HepG2 (cell line): ENCODE data around the gene NFATC4. TPM values are rescaled to one million over a fixed set of nuclear protein-coding genes. Genes with fewer than 3 reads are reported as not detected.

ENCODE experiments used
- ATAC-seq: fragments of 200-7000 bp; cut with Tn5 transposase; 3 replicates; pipeline ENCODE4 v1.9.1; 2020; ENCODE audit warnings: mild to moderate bottlenecking, moderate library complexity
- BruUV-seq: library from RNA; stranded (reverse); fragments of 400-500 nt; replicated peaks from 2 replicates; lab custom pipeline; 2021; lab: Mats Ljungman, UMichigan
- CTCF ChIA-PET: fragments of 300-600 bp; formaldehyde crosslinking; extraction: SDS; loops from one replicate; lab custom pipeline; 2021; ENCODE audit warnings: low total read pairs, inconsistent platforms, low intra/inter-chr PET ratio; lab: Yijun Ruan, JAX
- POLR2A ChIA-PET: fragments of 350-600 bp; sonication (Branson Sonifier 250); formaldehyde crosslinking; loops from one replicate; lab custom pipeline; 2020; ENCODE audit warnings: antibody characterized with exemption, inconsistent platforms; lab: Yijun Ruan, JAX
- DNase-seq: peaks from one replicate; pipeline ENCODE4 v3.0.0-alpha.2; 2015; ENCODE audit warnings: low spot score
- FAIRE-seq: peaks from 3 replicates; lab custom pipeline; 2011; peaks lifted over from hg19 to GRCh38; lab: Jason Lieb, UNC
- H2AFZ ChIP-seq: one replicate; pipeline ENCODE4 v1.6.1; 2011; ENCODE audit warnings: low read length, inconsistent platforms
- H3K27ac ChIP-seq: fragments of 300-600 bp; 3 replicates; pipeline ENCODE4 v1.8.0; 2011; ENCODE audit warnings: mixed run types, mild to moderate bottlenecking, mixed read lengths, low read length, inconsistent platforms; ENCODE audit not compliant: insufficient read depth; ENCODE audit errors: extremely low read length
- H3K27me3 ChIP-seq, 2 experiments: fragments of 200-600 bp in 1 of 2; 2 replicates in 1 of 2; 3 replicates in 1 of 2; pipeline versions ENCODE4 v1.6.0 to v1.8.0; 2011; ENCODE audit warnings: low read length in 2 of 2, mild to moderate bottlenecking in 2 of 2, moderate library complexity in 2 of 2, inconsistent platforms in 1 of 2; ENCODE audit not compliant: insufficient read depth in 2 of 2, control insufficient read depth in 1 of 2
- H3K36me3 ChIP-seq, 2 experiments: fragments of 200-600 bp in 1 of 2; replicated peaks in 1 of 2; 2 replicates in 1 of 2; 3 replicates in 1 of 2; pipeline versions ENCODE4 v1.5.1 to v1.8.0; 2011; ENCODE audit warnings: low read length in 2 of 2, inconsistent platforms in 1 of 2; ENCODE audit not compliant: insufficient read depth in 2 of 2, control insufficient read depth in 1 of 2
- H3K4me1 ChIP-seq: 2 replicates; pipeline ENCODE4 v1.5.1; 2012; ENCODE audit warnings: low read length, inconsistent platforms; ENCODE audit not compliant: insufficient read depth
- H3K4me2 ChIP-seq: 2 replicates; pipeline ENCODE4 v1.6.0; 2011; ENCODE audit warnings: low read depth, low read length, inconsistent platforms
- H3K4me3 ChIP-seq, 3 experiments: fragments of 200-600 bp in 1 of 3; sonication (generic), shearing (Covaris generic) in 1 of 3; replicated peaks in 1 of 3; 2 replicates each; pipeline ENCODE4 v1.5.1; 2011 to 2016; ENCODE audit warnings: low read length in 3 of 3, inconsistent platforms in 2 of 3, low read depth in 2 of 3, mild to moderate bottlenecking in 2 of 3, control low read depth in 1 of 3, mixed read lengths in 1 of 3; ENCODE audit not compliant: insufficient read depth in 1 of 3
- H3K79me2 ChIP-seq: one replicate; pipeline ENCODE4 v1.6.1; 2011; ENCODE audit warnings: low read length, inconsistent platforms; ENCODE audit not compliant: insufficient read depth
- H3K9ac ChIP-seq: 2 replicates; pipeline ENCODE4 v1.6.0; 2011; ENCODE audit warnings: mild to moderate bottlenecking, low read depth, low read length, inconsistent platforms; ENCODE audit not compliant: insufficient read depth
- H3K9me3 ChIP-seq: 2 replicates; pipeline ENCODE4 v1.5.1; 2012; ENCODE audit warnings: mild to moderate bottlenecking, low read length
- H4K20me1 ChIP-seq: 2 replicates; pipeline ENCODE4 v1.6.0; 2011; ENCODE audit warnings: inconsistent platforms, mild to moderate bottlenecking, low read length, moderate library complexity; ENCODE audit not compliant: insufficient read depth
- ARNTL ChIP-seq: sonication (generic); formaldehyde crosslinking; IDR thresholded peaks from 2 replicates; pipeline ENCODE4 v1.4.0; 2020; ENCODE audit warnings: mild to moderate bottlenecking, missing genetic modification reagents
- KLF11 ChIP-seq: IDR thresholded peaks from 2 replicates; pipeline ENCODE4 v1.6.1; 2016; ENCODE audit warnings: missing compliant biosample characterization
- NFYC ChIP-seq: IDR thresholded peaks from 2 replicates; pipeline ENCODE4 v1.6.1; 2016; ENCODE audit warnings: missing genetic modification reagents, missing compliant biosample characterization
- SP5 ChIP-seq: IDR thresholded peaks from 2 replicates; pipeline ENCODE4 v1.6.1; 2016; ENCODE audit warnings: low read depth, borderline replicate concordance
- ZFX ChIP-seq: sonication (generic); formaldehyde crosslinking; IDR thresholded peaks from 2 replicates; pipeline ENCODE4 v1.4.0; 2020; ENCODE audit warnings: mild to moderate bottlenecking, low read depth, missing genetic modification reagents, moderate library complexity
- ZNF282 ChIP-seq: fragments of 450-650 bp; IDR thresholded peaks from 2 replicates; pipeline ENCODE4 v1.6.1; 2018; ENCODE audit not compliant: partially characterized antibody
- ZNF337 ChIP-seq: sonication (generic); formaldehyde crosslinking; IDR thresholded peaks from 2 replicates; pipeline ENCODE4 v1.5.1; 2020; ENCODE audit warnings: missing genetic modification reagents, low read depth, mild to moderate bottlenecking, borderline replicate concordance
- ZNF543 ChIP-seq: sonication (generic); formaldehyde crosslinking; IDR thresholded peaks from 2 replicates; pipeline ENCODE4 v1.4.0; 2020; ENCODE audit warnings: mild to moderate bottlenecking, missing genetic modification reagents
- WGBS: methylation state at CpG from one replicate; pipeline ENCODE4 v1.1.6; 2017; ENCODE audit warnings: low lambda C conversion rate; 5-methylcytosine and 5-hydroxymethylcytosine counted together
- in situ Hi-C: cut with HindIII; loops from 2 replicates; pipeline ENCODE4 v1.10.0; 2017; ENCODE audit warnings: low pct_unique_long_range_greater_than_20kb; ENCODE audit not compliant: extremely low pct_ligation_motif_present
- intact Hi-C: fragments of 100-400 bp; cut with micrococcal nuclease; formaldehyde crosslinking; loops from one replicate; pipeline ENCODE4 v1.10.0; 2022; ENCODE audit not compliant: unreplicated experiment
- polyA plus RNA-seq, 8 experiments: library from polyadenylated mRNA; depleted of rRNA in 3 of 8; stranded (reverse) in 7 of 8; unstranded in 1 of 8; fragments of >200 nt; fragmentation: Illumina TruSeq in 4 of 8; extraction: Trizol in 4 of 8; gene quantifications; 2 replicates each; pipeline versions ENCODE4 v1.2.1 to v1.2.3, GENCODE V29; 2011 to 2016; ENCODE audit warnings: low read depth in 4 of 8, missing spikeins in 1 of 8, mixed read lengths in 1 of 8; ENCODE audit not compliant: insufficient read depth in 1 of 8
- total RNA-seq, 5 experiments: library from RNA; depleted of rRNA; stranded (reverse); fragments of >200 nt; fragmentation: Illumina TruSeq; extraction: Trizol; gene quantifications; 2 replicates each; pipeline ENCODE4 v1.2.3, GENCODE V29; 2016; ENCODE audit warnings: low read depth in 1 of 5
- TF ChIP-seq, protein P1 (sequence below): sonication (generic); formaldehyde crosslinking; conservative IDR thresholded peaks from 2 replicates; pipeline ENCODE4 v1.4.0; 2020; ENCODE audit warnings: missing genetic modification reagents
- TF ChIP-seq, protein P2 (sequence below): sonication (generic); formaldehyde crosslinking; IDR thresholded peaks from 2 replicates; pipeline ENCODE4 v1.5.1; 2020; ENCODE audit warnings: missing genetic modification reagents, mild to moderate bottlenecking, borderline replicate concordance
- TF ChIP-seq, protein P3 (sequence below): sonication (generic); formaldehyde crosslinking; conservative IDR thresholded peaks from 2 replicates; pipeline ENCODE4 v1.8.0; 2022; ENCODE audit warnings: missing genetic modification reagents
- TF ChIP-seq, protein P4 (sequence below): sonication (generic); formaldehyde crosslinking; IDR thresholded peaks from 2 replicates; pipeline ENCODE4 v1.4.0; 2020; ENCODE audit warnings: low read depth, mild to moderate bottlenecking, missing genetic modification reagents
- TF ChIP-seq, protein P5 (sequence below): sonication (generic); formaldehyde crosslinking; IDR thresholded peaks from 2 replicates; pipeline ENCODE4 v1.4.0; 2020; ENCODE audit warnings: missing genetic modification reagents

NFATC4 gene
- total and polyA plus RNA-seq, 2 of the 13 experiments (the other 11 are each of a cell fraction or from before 2014, with no cell fraction given) = 0.04 to 0.15 TPM

DNA sequence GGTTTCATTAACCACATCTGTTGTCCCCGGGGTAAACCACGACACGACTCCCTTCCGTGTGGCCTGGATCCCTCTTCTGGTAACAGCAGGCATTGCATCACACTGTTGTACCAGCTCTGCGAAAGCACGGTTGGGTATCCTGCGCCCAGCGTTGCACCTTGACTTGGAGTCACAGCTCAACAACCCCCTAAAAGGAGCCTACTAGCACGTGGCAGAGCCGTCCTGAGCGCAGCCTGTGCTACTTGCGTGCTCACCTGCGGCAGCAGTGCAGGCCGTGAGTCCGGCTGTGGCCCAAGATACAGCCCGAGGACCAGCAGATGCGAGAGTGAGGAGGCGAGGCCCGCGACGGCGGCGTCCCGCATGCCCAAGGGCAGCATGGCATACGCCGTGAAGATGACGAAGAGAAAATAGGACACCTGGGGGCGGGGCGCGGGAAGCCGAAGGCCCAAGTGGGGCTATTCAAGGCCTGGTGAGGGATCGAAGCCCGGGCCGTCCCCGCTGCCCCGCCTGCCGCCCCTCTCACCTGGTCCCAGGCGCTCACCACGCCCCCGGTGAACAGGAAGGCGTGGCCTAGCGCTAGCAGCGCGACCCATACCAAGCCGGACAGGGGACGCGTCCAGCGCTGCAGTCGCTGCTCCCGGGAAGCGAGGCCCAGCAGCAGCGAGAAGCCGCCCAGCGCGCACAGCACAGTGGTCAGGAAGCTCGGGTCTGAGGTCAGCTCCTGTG lies 35.6 kb upstream of the NFATC4 start:
- DNase-seq = peak; percentile 86
- in situ Hi-C loops = loop anchor here (5.0 kb wide), 1 partner anchor 100 kb away; no protein-coding TSS in a partner anchor
- TF ChIP-seq SP5 (CRISPR knock-in tag) (peak; percentile 36), ZNF282 (no peak), ZFX (CRISPR knock-in tag) (peak; percentile 89), ZNF543 (CRISPR knock-in tag) (peak; percentile 98), ZNF337 (CRISPR knock-in tag) (no peak), KLF11 (CRISPR knock-in tag) (peak; percentile 64; the same call in 1 of the 2 replicates), NFYC (CRISPR knock-in tag) (peak; percentile 53), ARNTL (peak; percentile 83)
- TF ChIP-seq, protein P1, sequence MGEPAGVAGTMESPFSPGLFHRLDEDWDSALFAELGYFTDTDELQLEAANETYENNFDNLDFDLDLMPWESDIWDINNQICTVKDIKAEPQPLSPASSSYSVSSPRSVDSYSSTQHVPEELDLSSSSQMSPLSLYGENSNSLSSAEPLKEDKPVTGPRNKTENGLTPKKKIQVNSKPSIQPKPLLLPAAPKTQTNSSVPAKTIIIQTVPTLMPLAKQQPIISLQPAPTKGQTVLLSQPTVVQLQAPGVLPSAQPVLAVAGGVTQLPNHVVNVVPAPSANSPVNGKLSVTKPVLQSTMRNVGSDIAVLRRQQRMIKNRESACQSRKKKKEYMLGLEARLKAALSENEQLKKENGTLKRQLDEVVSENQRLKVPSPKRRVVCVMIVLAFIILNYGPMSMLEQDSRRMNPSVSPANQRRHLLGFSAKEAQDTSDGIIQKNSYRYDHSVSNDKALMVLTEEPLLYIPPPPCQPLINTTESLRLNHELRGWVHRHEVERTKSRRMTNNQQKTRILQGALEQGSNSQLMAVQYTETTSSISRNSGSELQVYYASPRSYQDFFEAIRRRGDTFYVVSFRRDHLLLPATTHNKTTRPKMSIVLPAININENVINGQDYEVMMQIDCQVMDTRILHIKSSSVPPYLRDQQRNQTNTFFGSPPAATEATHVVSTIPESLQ (CRISPR knock-in tag) = no peak
- TF ChIP-seq, protein P2, sequence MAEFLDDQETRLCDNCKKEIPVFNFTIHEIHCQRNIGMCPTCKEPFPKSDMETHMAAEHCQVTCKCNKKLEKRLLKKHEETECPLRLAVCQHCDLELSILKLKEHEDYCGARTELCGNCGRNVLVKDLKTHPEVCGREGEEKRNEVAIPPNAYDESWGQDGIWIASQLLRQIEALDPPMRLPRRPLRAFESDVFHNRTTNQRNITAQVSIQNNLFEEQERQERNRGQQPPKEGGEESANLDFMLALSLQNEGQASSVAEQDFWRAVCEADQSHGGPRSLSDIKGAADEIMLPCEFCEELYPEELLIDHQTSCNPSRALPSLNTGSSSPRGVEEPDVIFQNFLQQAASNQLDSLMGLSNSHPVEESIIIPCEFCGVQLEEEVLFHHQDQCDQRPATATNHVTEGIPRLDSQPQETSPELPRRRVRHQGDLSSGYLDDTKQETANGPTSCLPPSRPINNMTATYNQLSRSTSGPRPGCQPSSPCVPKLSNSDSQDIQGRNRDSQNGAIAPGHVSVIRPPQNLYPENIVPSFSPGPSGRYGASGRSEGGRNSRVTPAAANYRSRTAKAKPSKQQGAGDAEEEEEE (CRISPR knock-in tag) = peak; percentile 99
- TF ChIP-seq, protein P3, sequence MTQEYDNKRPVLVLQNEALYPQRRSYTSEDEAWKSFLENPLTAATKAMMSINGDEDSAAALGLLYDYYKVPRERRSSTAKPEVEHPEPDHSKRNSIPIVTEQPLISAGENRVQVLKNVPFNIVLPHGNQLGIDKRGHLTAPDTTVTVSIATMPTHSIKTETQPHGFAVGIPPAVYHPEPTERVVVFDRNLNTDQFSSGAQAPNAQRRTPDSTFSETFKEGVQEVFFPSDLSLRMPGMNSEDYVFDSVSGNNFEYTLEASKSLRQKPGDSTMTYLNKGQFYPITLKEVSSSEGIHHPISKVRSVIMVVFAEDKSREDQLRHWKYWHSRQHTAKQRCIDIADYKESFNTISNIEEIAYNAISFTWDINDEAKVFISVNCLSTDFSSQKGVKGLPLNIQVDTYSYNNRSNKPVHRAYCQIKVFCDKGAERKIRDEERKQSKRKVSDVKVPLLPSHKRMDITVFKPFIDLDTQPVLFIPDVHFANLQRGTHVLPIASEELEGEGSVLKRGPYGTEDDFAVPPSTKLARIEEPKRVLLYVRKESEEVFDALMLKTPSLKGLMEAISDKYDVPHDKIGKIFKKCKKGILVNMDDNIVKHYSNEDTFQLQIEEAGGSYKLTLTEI (CRISPR knock-in tag) = no peak; the same call in 1 of the 2 replicates
- TF ChIP-seq, protein P4, sequence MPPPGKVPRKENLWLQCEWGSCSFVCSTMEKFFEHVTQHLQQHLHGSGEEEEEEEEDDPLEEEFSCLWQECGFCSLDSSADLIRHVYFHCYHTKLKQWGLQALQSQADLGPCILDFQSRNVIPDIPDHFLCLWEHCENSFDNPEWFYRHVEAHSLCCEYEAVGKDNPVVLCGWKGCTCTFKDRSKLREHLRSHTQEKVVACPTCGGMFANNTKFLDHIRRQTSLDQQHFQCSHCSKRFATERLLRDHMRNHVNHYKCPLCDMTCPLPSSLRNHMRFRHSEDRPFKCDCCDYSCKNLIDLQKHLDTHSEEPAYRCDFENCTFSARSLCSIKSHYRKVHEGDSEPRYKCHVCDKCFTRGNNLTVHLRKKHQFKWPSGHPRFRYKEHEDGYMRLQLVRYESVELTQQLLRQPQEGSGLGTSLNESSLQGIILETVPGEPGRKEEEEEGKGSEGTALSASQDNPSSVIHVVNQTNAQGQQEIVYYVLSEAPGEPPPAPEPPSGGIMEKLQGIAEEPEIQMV (CRISPR knock-in tag) = peak; percentile 92
- TF ChIP-seq, protein P5, sequence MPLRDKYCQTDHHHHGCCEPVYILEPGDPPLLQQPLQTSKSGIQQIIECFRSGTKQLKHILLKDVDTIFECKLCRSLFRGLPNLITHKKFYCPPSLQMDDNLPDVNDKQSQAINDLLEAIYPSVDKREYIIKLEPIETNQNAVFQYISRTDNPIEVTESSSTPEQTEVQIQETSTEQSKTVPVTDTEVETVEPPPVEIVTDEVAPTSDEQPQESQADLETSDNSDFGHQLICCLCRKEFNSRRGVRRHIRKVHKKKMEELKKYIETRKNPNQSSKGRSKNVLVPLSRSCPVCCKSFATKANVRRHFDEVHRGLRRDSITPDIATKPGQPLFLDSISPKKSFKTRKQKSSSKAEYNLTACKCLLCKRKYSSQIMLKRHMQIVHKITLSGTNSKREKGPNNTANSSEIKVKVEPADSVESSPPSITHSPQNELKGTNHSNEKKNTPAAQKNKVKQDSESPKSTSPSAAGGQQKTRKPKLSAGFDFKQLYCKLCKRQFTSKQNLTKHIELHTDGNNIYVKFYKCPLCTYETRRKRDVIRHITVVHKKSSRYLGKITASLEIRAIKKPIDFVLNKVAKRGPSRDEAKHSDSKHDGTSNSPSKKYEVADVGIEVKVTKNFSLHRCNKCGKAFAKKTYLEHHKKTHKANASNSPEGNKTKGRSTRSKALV (CRISPR knock-in tag) = no peak; the same call in 1 of the 2 replicates

More for the DNA sequence above, 35.6 kb upstream of the NFATC4 start:
- POLR2A ChIA-PET = interaction anchor here (0.7 to 4.3 kb wide), 14 partner anchors 13 to 117 kb away, joined by 3 to 98 read pairs (median 7); partner anchors contain the start of genes CBLN3, CIDEB, DHRS1 and KHNYN
- CTCF ChIA-PET = interaction anchor here (0.7 to 10.2 kb wide), 10 partner anchors 19 to 109 kb away, joined by 3 to 235 read pairs (median 6); partner anchors contain the start of genes CBLN3, CIDEB, DHRS1 and KHNYN
- Histone ChIP-seq H3K4me3 (peak overlapping the region; percentile 30 to 70 (median 42)), H3K4me2 (peak overlapping the region; percentile 92), H4K20me1 (no peaks in the 10 kb centered on the region), H3K79me2 (no peaks in the 10 kb centered on the region), H3K27me3 (peaks cover 29 to 86% of the 10 kb centered on the region in 2 experiments), H3K9me3 (no peaks in the 10 kb centered on the region), H3K36me3 (no peaks in the 10 kb centered on the region), H3K4me1 (peaks cover 36% of the 10 kb centered on the region), H3K9ac (0 out of 2 replicates have a peak overlapping the region, but pooled peaks have one; percentile 1), H3K27ac (no peak overlapping the region), H2AFZ (peak overlapping the region; percentile 36)
- ATAC-seq (peak; percentile 83), FAIRE-seq (peak; percentile 98)
- WGBS = 11% methylated on average over 56 of the region's 56 CpGs
- BruUV-seq = no TSS peak
- intact Hi-C loops = loop anchor here (1.0 to 5.0 kb wide), 3 partner anchors 90 to 1565 kb away; partner anchors contain the start of genes OXA1L and TINF2
